ENCODE results near the gene TAGLN.
"Not testable (repeated sequence)": the region's sequence is repeated elsewhere in the genome, so short reads cannot be mapped to it uniquely, and the experiment has no call there.

Gene TAGLN

DNA sequence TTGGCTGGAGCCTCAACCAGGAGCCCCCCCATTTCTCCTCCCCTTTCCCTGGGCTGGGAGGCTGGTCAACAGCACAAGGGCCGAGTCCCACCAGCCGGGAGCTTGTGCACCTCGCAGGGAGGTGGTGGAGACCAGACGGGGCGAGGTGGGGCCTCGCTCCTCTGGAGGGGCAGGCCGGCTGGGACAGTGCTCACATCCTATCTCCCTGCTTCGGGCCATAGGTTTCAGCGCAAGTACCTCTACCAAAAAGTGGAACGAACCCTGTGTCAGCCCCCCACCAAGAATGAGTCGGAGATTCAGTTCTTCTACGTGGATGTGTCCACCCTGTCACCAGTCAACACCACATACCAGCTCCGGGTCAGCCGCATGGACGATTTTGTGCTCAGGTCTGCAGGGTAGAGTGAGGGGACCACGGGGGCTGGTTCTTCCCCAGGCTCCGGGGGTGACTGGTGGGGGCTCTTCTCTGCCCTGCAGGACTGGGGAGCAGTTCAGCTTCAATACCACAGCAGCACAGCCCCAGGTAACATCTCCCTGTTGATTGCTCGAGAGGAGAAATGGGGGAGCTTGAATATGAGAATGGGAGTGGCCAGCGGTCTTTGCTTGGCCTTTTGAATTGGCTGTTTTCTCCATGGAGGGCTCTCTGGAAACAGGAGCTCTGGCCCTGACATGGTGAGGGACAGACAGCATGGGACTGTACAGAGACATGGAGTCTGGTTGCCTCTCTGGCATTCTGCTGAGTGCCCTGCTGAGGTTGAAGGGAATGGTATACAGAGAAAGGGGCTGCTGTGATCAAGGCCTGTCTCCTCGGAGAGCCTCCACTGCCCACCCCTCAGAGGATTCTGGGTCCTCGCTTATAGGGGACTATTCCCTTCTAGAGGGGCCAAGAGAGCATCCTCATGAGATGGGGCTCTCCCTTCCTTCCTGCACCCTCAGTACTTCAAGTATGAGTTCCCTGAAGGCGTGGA lies 17.3 kb upstream of the TAGLN start:
- H3K4me1 Mint-ChIP-seq = peaks cover 26% of the 10 kb centered on the region
- peaks cover 4% of the 10 kb centered on the region for H3K27me3 Mint-ChIP-seq (ENCODE audit: low read depth)
- peaks cover 21% of the 10 kb centered on the region for H3K36me3 Mint-ChIP-seq (ENCODE audit: low read depth)
- no peaks in the 10 kb centered on the region for H3K9me3 Mint-ChIP-seq
- no peak overlapping the region for H3K4me3 Mint-ChIP-seq
- no peak overlapping the region for H3K27ac Mint-ChIP-seq
- TF ChIP-seq, protein P1, sequence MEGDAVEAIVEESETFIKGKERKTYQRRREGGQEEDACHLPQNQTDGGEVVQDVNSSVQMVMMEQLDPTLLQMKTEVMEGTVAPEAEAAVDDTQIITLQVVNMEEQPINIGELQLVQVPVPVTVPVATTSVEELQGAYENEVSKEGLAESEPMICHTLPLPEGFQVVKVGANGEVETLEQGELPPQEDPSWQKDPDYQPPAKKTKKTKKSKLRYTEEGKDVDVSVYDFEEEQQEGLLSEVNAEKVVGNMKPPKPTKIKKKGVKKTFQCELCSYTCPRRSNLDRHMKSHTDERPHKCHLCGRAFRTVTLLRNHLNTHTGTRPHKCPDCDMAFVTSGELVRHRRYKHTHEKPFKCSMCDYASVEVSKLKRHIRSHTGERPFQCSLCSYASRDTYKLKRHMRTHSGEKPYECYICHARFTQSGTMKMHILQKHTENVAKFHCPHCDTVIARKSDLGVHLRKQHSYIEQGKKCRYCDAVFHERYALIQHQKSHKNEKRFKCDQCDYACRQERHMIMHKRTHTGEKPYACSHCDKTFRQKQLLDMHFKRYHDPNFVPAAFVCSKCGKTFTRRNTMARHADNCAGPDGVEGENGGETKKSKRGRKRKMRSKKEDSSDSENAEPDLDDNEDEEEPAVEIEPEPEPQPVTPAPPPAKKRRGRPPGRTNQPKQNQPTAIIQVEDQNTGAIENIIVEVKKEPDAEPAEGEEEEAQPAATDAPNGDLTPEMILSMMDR (IDR thresholded peaks at IDR 0.05; ENCODE audit: unreplicated experiment in 3 of 3) = no peak

DNA sequence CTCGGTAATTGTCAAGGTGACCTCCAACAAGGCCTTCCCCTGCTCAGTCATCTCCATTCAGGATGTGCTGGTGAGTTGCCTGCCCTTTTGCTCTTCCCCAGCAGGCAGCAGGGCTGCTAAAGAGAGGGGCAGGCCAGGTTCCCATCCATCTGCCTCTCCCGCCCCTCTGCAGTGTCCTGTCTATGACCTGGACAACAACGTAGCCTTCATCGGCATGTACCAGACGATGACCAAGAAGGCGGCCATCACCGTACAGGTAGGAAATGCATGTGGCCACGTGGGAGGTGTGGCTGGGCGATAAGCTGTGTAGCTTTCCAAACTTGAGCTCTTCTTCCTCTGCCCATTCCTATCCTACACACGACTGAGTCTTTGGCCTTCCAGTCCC lies 16.6 kb upstream of the TAGLN start:
- H3K4me1 Mint-ChIP-seq = peaks cover 26% of the 10 kb centered on the region
- peaks cover 27% of the 10 kb centered on the region for H3K36me3 Mint-ChIP-seq (ENCODE audit: low read depth)
- peak overlapping the region; percentile 38 to 62 (median 58) for H3K4me3 Mint-ChIP-seq
- no peaks in the 10 kb centered on the region for H3K9me3 Mint-ChIP-seq
- H3K27ac Mint-ChIP-seq = no peak overlapping the region
- H3K27me3 Mint-ChIP-seq (ENCODE audit: low read depth) = peaks cover 4% of the 10 kb centered on the region
- TF ChIP-seq, protein P1 (IDR thresholded peaks at IDR 0.05; ENCODE audit: unreplicated experiment in 3 of 3) = no peak

DNA sequence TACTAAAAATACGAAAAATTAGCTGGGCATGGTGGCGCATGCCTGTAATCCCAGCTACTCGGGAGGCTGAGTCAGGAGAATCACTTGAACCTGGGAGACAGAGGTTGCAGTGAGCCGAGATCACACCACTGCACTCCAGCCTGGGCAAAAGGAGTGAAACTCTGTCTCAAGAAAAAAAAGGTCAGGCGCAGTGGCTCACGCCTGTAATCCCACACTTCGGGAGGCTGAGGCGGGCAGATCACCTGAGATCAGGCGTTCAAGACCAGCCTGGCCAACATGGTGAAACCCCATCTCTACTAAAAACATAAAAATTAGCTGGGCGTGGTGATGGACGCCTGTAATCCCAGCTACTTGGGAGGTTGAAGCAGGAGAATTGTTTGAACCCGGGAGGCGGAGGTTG lies 16.0 kb upstream of the TAGLN start:
- H3K27me3 Mint-ChIP-seq (ENCODE audit: low read depth); H3K27ac Mint-ChIP-seq; H3K9me3 Mint-ChIP-seq; H3K4me3 Mint-ChIP-seq: not testable (repeated sequence)
- Mint-ChIP-seq H3K4me1 (peaks cover 20% of the 10 kb centered on the region), H3K36me3 (ENCODE audit: low read depth) (peaks cover 33% of the 10 kb centered on the region)

DNA sequence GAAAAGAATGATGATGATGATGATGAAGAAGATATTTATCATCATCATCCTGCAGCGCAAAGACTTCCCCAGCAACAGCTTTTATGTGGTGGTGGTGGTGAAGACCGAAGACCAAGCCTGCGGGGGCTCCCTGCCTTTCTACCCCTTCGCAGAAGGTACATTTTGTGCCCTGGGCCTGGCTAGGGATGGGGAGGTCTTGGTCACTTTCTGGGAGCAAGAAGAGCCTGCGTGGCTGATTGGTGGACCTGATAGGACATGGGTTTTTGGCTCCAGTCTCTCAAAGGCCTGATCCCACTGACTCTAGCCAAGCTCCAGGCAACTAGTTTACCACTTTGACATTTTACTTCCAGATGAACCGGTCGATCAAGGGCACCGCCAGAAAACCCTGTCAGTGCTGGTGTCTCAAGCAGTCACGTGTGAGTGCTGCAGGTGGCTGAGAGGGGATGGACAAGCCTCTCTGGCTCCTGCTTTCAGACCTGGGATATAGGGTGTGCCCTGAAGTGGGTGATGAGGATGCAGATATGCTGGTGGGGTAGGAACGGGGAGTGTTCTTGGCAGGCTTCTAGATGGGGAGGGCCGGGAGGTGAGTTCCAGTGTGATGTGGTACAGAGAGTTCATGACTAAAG lies 15.3 kb upstream of the TAGLN start:
- Mint-ChIP-seq H3K27me3 (ENCODE audit: low read depth) (peaks cover 4% of the 10 kb centered on the region), H3K4me3 (no peak overlapping the region), H3K4me1 (peaks cover 16% of the 10 kb centered on the region), H3K36me3 (ENCODE audit: low read depth) (peaks cover 34% of the 10 kb centered on the region), H3K27ac (no peak overlapping the region), H3K9me3 (no peaks in the 10 kb centered on the region)
- TF ChIP-seq, protein P1 (IDR thresholded peaks at IDR 0.05; ENCODE audit: unreplicated experiment in 3 of 3) = no peak

DNA sequence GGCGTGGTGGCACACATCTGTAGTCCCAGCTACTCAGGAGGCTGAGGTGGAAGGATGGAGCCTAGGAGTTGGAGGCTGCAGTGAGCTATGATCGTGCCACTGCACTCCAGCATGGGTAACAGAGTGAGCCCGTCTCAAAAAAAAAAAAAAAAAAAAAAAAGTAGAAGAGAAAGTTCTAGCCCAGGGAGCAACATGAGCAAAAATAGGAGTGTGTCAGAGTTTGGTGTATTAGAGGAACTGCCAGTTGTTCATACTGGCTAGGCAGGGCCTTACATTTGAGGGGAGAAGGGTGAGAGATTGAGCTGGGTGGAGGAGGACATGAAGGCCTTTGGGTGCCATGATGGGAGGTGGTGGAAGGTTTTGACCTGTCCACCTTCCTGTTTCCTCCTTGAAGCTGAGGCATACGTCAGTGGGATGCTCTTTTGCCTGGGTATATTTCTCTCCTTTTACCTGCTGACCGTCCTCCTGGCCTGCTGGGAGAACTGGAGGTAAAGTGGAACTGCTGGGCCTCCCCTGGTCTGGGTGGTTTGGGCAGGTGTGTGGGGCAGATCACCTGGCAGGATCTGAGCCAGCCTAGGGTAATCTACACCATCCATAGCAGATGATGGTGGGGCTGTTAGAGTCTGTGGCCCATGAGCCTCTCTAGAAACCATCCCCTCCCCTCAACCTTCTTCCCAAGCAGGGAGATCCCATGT lies 13.3 kb upstream of the TAGLN start:
- H3K27me3 Mint-ChIP-seq (ENCODE audit: low read depth) = no peaks in the 10 kb centered on the region
- H3K27ac Mint-ChIP-seq = no peak overlapping the region
- H3K4me1 Mint-ChIP-seq = peaks cover 3% of the 10 kb centered on the region
- TF ChIP-seq, protein P1 (IDR thresholded peaks at IDR 0.05; ENCODE audit: unreplicated experiment in 3 of 3) = no peak
- no peaks in the 10 kb centered on the region for H3K9me3 Mint-ChIP-seq
- peaks cover 34% of the 10 kb centered on the region for H3K36me3 Mint-ChIP-seq (ENCODE audit: low read depth)
- no peak overlapping the region for H3K4me3 Mint-ChIP-seq

DNA sequence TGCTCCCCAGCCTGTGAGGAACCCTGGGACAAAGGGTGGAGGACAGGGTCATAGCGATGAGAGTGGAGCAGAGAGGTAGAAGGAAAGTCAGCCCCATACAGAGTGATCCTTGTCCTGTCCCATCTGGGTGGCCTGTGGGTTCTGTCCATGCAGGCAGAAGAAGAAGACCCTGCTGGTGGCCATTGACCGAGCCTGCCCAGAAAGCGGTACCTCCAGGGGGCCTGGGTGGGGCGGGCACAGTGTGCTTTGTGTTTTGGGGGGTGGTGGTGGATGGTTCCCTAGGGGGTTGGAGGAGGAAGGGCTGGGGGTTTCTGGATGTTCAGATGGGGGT lies 12.8 kb upstream of the TAGLN start:
- Mint-ChIP-seq H3K27me3 (ENCODE audit: low read depth) (no peaks in the 10 kb centered on the region), H3K9me3 (no peaks in the 10 kb centered on the region), H3K4me1 (no peaks in the 10 kb centered on the region), H3K36me3 (ENCODE audit: low read depth) (peaks cover 34% of the 10 kb centered on the region), H3K4me3 (no peak overlapping the region), H3K27ac (no peak overlapping the region)
- TF ChIP-seq, protein P1 (IDR thresholded peaks at IDR 0.05; ENCODE audit: unreplicated experiment in 3 of 3) = no peak
